ENCODE measurements around the gene WWC1.
"Not testable (repeated sequence)": the region's sequence is repeated elsewhere in the genome, so short reads cannot be mapped to it uniquely, and the experiment has no call there.

Gene WWC1

GRCh38 chr5:168303393-168304025 lies 12.1 kb downstream of the WWC1 start:
- ChIA-PET POLR2A (ENCODE audit: low non-redundant PET) (no interaction called here), CTCF (no interaction called here)
- TF ChIP-seq CTCF (conservative IDR thresholded peaks at IDR 0.05; ENCODE audit: low read depth) = no peak
- no peak for DNase-seq (ENCODE audit: low spot score)
- H3K27ac ChIP-seq = no peak overlapping the region

- H3K27ac ChIP-seq = no peak overlapping the region
- TF ChIP-seq CTCF (conservative IDR thresholded peaks at IDR 0.05; ENCODE audit: low read depth) = no peak
- DNase-seq (ENCODE audit: low spot score) = no peak
- ChIA-PET POLR2A (ENCODE audit: low non-redundant PET) (interaction anchor here (0.6 kb wide), 1 partner anchor 137 kb away, joined by 5 read pairs; no protein-coding TSS in a partner anchor), CTCF (no interaction called here)
These were observed 12.9 kb downstream of the WWC1 start for GRCh38 chr5:168304349-168304748.

GRCh38 chr5:168305281-168305680 lies 13.8 kb downstream of the WWC1 start:
- ChIA-PET POLR2A (ENCODE audit: low non-redundant PET) (interaction anchor here (0.5 kb wide), 1 partner anchor 10 kb away, joined by 6 read pairs; no protein-coding TSS in a partner anchor), CTCF (interaction anchor here (0.5 to 1.1 kb wide), 4 partner anchors 10 to 35 kb away, joined by 3 to 6 read pairs (median 4); no protein-coding TSS in a partner anchor)
- no peak for DNase-seq (ENCODE audit: low spot score)
- no peak overlapping the region for H3K27ac ChIP-seq
- TF ChIP-seq CTCF (conservative IDR thresholded peaks at IDR 0.05; ENCODE audit: low read depth) = no peak

GRCh38 chr5:168307022-168307421 lies 15.6 kb downstream of the WWC1 start:
- no peak for TF ChIP-seq CTCF (conservative IDR thresholded peaks at IDR 0.05; ENCODE audit: low read depth)
- POLR2A ChIA-PET (ENCODE audit: low non-redundant PET) = no interaction called here
- CTCF ChIA-PET = no interaction called here
- no peak overlapping the region for H3K27ac ChIP-seq
- DNase-seq (ENCODE audit: low spot score) = no peak

GRCh38 chr5:168307925-168308584 lies 16.6 kb downstream of the WWC1 start:
- H3K27ac ChIP-seq = no peak overlapping the region
- TF ChIP-seq CTCF (conservative IDR thresholded peaks at IDR 0.05; ENCODE audit: low read depth) = no peak
- POLR2A ChIA-PET (ENCODE audit: low non-redundant PET) = no interaction called here
- CTCF ChIA-PET = no interaction called here
- DNase-seq (ENCODE audit: low spot score) = no peak

GRCh38 chr5:168308976-168309598 lies 17.6 kb downstream of the WWC1 start:
- no peak for DNase-seq (ENCODE audit: low spot score)
- H3K27ac ChIP-seq = no peak overlapping the region
- ChIA-PET POLR2A (ENCODE audit: low non-redundant PET) (no interaction called here), CTCF (interaction anchor here (1.0 kb wide), 1 partner anchor 13 kb away, joined by 4 read pairs; no protein-coding TSS in a partner anchor)
- no peak for TF ChIP-seq CTCF (conservative IDR thresholded peaks at IDR 0.05; ENCODE audit: low read depth)

- POLR2A ChIA-PET (ENCODE audit: low non-redundant PET); H3K27ac ChIP-seq; DNase-seq (ENCODE audit: low spot score): not testable (repeated sequence)
- CTCF ChIA-PET = interaction anchor here (1.6 kb wide), 1 partner anchor 18 kb away, joined by 6 read pairs; no protein-coding TSS in a partner anchor
These were observed 19.1 kb downstream of the WWC1 start for GRCh38 chr5:168310541-168310940.
